Adrenal gland (tissue), 5 donors: ENCODE measurements around the gene SCIMP.

Experiments used
- POLR2A ChIP-seq, 2 donors: fragments of 450-650 bp; IDR thresholded peaks; one replicate each; pipeline ENCODE4 v1.6.1; 2017; ENCODE audit warnings: antibody characterized with exemption in 2 of 2, mild to moderate bottlenecking in 2 of 2, moderate library complexity in 1 of 2
- TF ChIP-seq, protein P1 (sequence below), 6 experiments: fragments of 450-650 bp in 4 of 6; fragments of 200-600 bp in 2 of 6; sonication (generic) in 1 of 6; IDR thresholded peaks; 1 replicate in 5 of 6; 2 replicates in 1 of 6; pipeline versions ENCODE4 v1.5.1 to v1.8.0; 2016 to 2021; ENCODE audit warnings: antibody characterized with exemption in 6 of 6, mild to moderate bottlenecking in 2 of 6, moderate library complexity in 1 of 6
- donor health status: DM: no; HTN: no; CAD: no.

DNA sequence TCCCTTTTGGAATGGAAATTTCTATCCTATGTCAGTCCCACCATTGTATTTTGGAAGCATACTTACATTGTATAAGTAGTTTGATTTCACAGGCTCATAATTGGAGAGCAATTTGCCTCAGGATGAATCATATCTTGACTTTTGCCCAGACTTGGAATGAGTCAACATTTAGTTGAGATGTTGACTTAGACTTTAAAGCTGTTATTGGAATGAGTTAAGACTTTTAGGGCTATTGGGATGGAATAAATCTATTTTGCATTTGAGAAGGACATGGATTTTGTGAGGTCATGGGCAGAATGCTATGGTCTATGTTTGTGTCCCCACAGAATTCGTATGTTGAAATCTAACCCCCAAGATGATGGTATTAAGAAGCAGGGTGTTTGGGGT is 30.8 kb downstream of the SCIMP start:
- TF ChIP-seq, protein P1, sequence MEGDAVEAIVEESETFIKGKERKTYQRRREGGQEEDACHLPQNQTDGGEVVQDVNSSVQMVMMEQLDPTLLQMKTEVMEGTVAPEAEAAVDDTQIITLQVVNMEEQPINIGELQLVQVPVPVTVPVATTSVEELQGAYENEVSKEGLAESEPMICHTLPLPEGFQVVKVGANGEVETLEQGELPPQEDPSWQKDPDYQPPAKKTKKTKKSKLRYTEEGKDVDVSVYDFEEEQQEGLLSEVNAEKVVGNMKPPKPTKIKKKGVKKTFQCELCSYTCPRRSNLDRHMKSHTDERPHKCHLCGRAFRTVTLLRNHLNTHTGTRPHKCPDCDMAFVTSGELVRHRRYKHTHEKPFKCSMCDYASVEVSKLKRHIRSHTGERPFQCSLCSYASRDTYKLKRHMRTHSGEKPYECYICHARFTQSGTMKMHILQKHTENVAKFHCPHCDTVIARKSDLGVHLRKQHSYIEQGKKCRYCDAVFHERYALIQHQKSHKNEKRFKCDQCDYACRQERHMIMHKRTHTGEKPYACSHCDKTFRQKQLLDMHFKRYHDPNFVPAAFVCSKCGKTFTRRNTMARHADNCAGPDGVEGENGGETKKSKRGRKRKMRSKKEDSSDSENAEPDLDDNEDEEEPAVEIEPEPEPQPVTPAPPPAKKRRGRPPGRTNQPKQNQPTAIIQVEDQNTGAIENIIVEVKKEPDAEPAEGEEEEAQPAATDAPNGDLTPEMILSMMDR (IDR thresholded peaks at IDR 0.05) = no peak
- TF ChIP-seq POLR2A (IDR thresholded peaks at IDR 0.05) = no peak
